Colonic mucosa (tissue), 4 donors: ENCODE data around the gene PANX2. TPM values are rescaled to one million over a fixed set of nuclear protein-coding genes. Genes with fewer than 3 reads are reported as not detected.

Experiments used
- DNase-seq: peaks from one replicate; pipeline ENCODE4 v3.0.0-alpha.2; 2020
- H3K27ac ChIP-seq: fragments of 200-600 bp; one replicate; pipeline ENCODE4 v1.8.0; 2021
- H3K27me3 ChIP-seq: fragments of 200-600 bp; one replicate; pipeline ENCODE4 v1.8.0; 2021
- H3K36me3 ChIP-seq: fragments of 200-600 bp; one replicate; pipeline ENCODE4 v1.8.0; 2021
- H3K4me1 ChIP-seq: fragments of 200-600 bp; one replicate; pipeline ENCODE4 v1.8.0; 2021; ENCODE audit warnings: mild to moderate bottlenecking
- H3K4me3 ChIP-seq: fragments of 200-600 bp; one replicate; pipeline ENCODE4 v1.8.0; 2021
- H3K9ac ChIP-seq, 2 donors: one replicate each; pipeline ENCODE4 v1.7.0; 2013; ENCODE audit warnings: control low read depth in 2 of 2, low read depth in 2 of 2, low read length in 2 of 2
- H3K9me3 ChIP-seq: fragments of 200-600 bp; one replicate; pipeline ENCODE4 v1.8.0; 2021
- intact Hi-C: fragments of 100-400 bp; cut with DNase I; formaldehyde crosslinking; loops from one replicate; pipeline ENCODE4 v1.14.1; 2022
- total RNA-seq, 2 donors: library from RNA; stranded (reverse); fragmentation: NEBNext Ultra II Directional in 1 of 2; extraction: Animal tissue kit (Norgen Biotek cat#: 25700) in 1 of 2; gene quantifications; one replicate each; pipeline ENCODE4 v1.2.1, GENCODE V29; 2021
- TF ChIP-seq, protein P1 (sequence below): fragments of 200-600 bp; IDR thresholded peaks from one replicate; pipeline ENCODE4 v1.8.0; 2022; ENCODE audit warnings: antibody characterized with exemption, mild to moderate bottlenecking
- donor health status: healthy.
- donor health status: DM: no; HTN: no; CAD: no.
- donor health status: DM: no; HTN: no; CAD: no.

PANX2 gene
- total RNA-seq, 2 donors from 2014 or later = not detected

DNA sequence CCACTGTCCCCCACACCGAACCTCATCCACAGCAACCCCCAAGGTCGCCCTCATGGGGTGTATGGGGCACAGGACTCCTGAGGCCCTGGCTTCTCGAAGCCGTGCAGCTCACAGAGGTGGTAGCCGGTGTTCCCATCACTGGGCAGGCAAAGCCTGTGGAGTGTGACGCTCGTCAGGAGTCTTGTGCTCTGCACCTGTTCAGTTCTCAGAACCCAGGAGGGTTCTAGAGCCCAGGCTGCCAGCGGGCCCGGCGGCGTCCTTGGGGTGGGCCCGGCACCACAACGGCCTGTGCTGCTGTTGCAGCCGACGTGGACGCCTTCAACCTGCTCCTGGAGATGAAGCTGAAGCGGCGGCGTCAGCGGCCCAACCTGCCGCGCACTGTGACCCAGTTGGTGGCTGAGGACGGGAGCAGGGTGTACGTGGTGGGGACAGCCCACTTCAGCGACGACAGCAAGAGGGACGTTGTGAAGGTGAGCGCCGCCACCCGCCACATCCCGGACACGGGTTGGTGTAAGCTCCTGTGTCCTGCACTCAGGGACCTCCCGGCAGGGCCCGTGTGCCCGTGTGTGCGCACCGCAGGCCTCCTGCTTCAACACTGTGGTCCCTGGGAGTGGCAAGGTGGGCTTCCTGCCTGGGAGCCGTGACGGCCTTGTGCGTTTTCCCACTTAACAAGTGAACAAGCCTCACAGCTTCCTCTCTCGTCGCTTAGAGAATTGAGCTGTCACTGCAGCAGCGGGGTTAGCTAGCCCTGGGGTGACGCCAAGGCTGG, 23.7 kb downstream of the PANX2 start:
- intact Hi-C loops = no loop called here

DNA sequence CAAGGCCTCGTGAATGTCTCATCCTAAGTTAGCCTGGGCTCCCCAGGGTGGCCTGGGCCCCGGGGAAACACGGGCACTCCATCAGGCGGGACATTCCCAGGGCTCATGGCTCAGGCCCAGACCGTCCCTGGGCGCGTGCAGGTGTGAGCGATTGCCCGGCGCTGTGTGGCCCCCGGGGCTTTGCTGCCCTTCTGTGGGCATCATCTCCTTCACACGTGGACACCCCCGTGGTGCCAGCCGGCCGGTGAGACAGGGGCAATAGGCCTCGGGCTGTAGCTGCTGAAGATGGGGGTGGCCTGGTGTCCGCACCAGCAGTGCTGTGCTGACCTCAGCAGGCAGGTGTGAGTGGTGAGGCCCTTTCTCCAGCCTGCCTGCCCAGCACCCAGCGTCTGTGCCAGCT, 25.7 kb downstream of the PANX2 start:
- H3K27ac ChIP-seq = no peak overlapping the region
- DNase-seq = no peak
- H3K4me1 ChIP-seq = peaks cover 5% of the 10 kb centered on the region
- peaks cover 7% of the 10 kb centered on the region for H3K36me3 ChIP-seq
- TF ChIP-seq, protein P1, sequence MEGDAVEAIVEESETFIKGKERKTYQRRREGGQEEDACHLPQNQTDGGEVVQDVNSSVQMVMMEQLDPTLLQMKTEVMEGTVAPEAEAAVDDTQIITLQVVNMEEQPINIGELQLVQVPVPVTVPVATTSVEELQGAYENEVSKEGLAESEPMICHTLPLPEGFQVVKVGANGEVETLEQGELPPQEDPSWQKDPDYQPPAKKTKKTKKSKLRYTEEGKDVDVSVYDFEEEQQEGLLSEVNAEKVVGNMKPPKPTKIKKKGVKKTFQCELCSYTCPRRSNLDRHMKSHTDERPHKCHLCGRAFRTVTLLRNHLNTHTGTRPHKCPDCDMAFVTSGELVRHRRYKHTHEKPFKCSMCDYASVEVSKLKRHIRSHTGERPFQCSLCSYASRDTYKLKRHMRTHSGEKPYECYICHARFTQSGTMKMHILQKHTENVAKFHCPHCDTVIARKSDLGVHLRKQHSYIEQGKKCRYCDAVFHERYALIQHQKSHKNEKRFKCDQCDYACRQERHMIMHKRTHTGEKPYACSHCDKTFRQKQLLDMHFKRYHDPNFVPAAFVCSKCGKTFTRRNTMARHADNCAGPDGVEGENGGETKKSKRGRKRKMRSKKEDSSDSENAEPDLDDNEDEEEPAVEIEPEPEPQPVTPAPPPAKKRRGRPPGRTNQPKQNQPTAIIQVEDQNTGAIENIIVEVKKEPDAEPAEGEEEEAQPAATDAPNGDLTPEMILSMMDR = no peak
- H3K9ac ChIP-seq = no peak overlapping the region
- H3K4me3 ChIP-seq = no peak overlapping the region
- intact Hi-C loops = no loop called here
- no peaks in the 10 kb centered on the region for H3K9me3 ChIP-seq
- no peaks in the 10 kb centered on the region for H3K27me3 ChIP-seq

More for the DNA sequence above, 23.7 kb downstream of the PANX2 start:
- H3K9ac ChIP-seq = no peak overlapping the region
- DNase-seq = no peak
- H3K36me3 ChIP-seq = peaks cover 7% of the 10 kb centered on the region
- H3K27ac ChIP-seq = no peak overlapping the region
- no peak overlapping the region for H3K4me3 ChIP-seq
- H3K4me1 ChIP-seq = peaks cover 17% of the 10 kb centered on the region
- H3K9me3 ChIP-seq = no peaks in the 10 kb centered on the region
- H3K27me3 ChIP-seq = no peaks in the 10 kb centered on the region
- TF ChIP-seq, protein P1 = no peak

DNA sequence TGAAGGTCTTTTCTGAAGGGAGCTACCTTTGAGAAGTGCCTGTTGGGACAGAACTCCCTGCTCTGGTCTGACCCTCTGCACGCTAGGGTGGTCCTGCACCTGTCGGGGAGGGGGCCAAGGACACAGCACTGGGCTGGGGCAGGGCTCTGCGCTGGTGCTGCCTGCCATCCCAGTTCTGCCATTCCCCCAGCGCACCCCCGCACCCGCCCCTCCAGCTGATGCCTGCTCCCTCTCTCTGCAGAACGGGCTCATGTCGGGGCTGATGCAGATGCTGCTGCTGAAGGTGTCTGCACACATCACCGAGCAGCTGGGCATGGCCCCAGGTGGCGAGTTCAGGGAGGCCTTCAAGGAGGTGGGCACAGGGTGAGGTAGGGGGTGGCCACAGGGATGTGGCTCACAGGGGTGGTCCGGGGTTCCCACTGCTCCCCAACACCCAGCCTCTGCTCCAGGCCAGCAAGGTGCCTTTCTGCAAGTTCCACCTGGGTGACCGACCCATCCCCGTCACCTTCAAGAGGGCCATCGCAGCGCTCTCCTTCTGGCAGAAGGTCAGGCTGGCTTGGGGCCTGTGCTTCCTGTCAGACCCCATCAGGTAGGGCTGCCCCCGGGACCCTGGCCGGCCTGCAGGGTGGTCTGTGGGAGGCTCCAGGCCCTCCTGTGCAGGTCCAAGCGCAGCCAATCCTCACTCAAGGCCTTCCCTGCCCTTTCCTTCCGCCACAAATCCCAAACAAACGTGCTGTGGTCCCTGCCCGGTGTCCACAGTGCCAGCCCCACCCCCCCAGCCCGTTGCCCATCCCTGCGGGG, 26.7 kb downstream of the PANX2 start:
- no peak overlapping the region for H3K9ac ChIP-seq
- no peak overlapping the region for H3K27ac ChIP-seq
- peaks cover 7% of the 10 kb centered on the region for H3K4me1 ChIP-seq
- peaks cover 7% of the 10 kb centered on the region for H3K36me3 ChIP-seq
- H3K27me3 ChIP-seq = no peaks in the 10 kb centered on the region
- intact Hi-C loops = no loop called here
- H3K4me3 ChIP-seq = no peak overlapping the region
- H3K9me3 ChIP-seq = no peaks in the 10 kb centered on the region
- DNase-seq = no peak
- TF ChIP-seq, protein P1 = no peak

DNA sequence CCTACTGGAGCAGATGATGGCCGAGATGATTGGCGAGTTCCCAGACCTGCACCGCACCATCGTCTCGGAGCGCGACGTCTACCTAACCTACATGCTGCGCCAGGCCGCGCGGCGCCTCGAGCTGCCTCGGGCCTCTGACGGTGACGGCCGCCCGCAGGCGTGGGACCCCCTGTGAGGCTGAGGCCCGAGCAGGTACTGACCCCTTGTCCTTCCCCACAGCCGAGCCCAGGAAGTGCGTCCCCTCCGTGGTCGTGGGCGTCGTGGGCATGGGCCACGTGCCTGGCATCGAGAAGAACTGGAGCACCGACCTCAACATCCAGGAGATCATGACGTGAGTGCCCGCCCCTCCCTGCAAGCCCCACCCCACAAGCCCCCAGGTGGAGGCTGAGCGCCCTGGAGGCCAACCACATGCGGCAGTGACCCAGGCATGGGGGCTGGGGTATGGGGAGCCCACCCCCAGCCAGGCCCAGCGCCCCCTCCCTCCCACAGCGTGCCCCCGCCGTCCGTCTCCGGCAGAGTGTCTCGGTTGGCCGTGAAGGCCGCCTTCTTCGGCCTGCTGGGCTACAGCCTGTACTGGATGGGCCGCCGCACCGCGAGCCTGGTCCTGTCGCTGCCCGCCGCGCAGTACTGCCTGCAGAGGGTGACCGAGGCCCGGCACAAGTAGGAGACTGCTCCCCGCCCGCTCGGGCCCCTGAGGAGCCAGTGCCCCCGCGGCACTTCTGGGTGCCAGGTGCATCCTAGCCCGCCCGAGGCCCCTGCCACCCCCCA, 27.5 kb downstream of the PANX2 start:
- no peak overlapping the region for H3K27ac ChIP-seq
- H3K9me3 ChIP-seq = no peaks in the 10 kb centered on the region
- H3K27me3 ChIP-seq = no peaks in the 10 kb centered on the region
- H3K4me1 ChIP-seq = peaks cover 7% of the 10 kb centered on the region
- no peak overlapping the region for H3K4me3 ChIP-seq
- DNase-seq = no peak
- no peak overlapping the region for H3K9ac ChIP-seq
- peaks cover 7% of the 10 kb centered on the region for H3K36me3 ChIP-seq
- intact Hi-C loops = no loop called here
- TF ChIP-seq, protein P1 = no peak

DNA sequence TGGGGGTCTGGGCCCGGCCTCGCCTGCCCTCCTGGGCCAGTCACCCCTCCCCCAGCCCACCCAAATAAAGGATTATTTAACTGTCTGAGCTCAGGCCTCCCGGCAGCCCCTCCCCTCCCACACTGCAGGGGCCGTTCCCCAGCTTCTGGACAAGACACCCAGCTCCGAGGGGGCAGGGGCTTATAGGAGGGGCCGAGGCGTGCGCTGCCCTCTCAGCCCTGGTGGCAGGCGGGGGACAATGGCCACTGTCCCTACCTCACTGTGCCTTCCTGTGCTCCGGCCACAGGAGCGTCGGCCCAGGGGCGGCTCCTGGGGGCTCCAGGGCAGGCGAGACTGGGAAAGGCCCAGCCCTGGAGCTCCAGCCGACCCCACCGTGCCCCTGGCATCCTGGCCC, 28.1 kb downstream of the PANX2 start:
- no peak overlapping the region for H3K9ac ChIP-seq
- H3K4me3 ChIP-seq = no peak overlapping the region
- H3K36me3 ChIP-seq = peaks cover 7% of the 10 kb centered on the region
- H3K4me1 ChIP-seq = peaks cover 7% of the 10 kb centered on the region
- DNase-seq = no peak
- TF ChIP-seq, protein P1 = no peak
- intact Hi-C loops = no loop called here
- H3K9me3 ChIP-seq = no peaks in the 10 kb centered on the region
- no peak overlapping the region for H3K27ac ChIP-seq
- H3K27me3 ChIP-seq = no peaks in the 10 kb centered on the region
